H1 (cell line): ENCODE data around the gene ENPP6. TPM values are rescaled to one million over a fixed set of nuclear protein-coding genes. Genes with fewer than 3 reads are reported as not detected.

Source experiments
- CHD7 ChIP-seq: fragments of 300-600 bp; sonication (generic); IDR thresholded peaks from 2 replicates; pipeline ENCODE4 v1.7.1; 2012; ENCODE audit warnings: low read length, moderate library complexity, mild to moderate bottlenecking, inconsistent platforms; ENCODE audit not compliant: insufficient replicate concordance
- SIRT6 ChIP-seq: IDR thresholded peaks from one replicate; pipeline ENCODE4 v1.7.1; 2012; ENCODE audit warnings: low read length, inconsistent platforms
- ZNF274 ChIP-seq: IDR thresholded peaks from 2 replicates; pipeline ENCODE4 v1.7.0; 2012; ENCODE audit warnings: low read length, borderline replicate concordance; ENCODE audit errors: extremely low read depth
- polyA plus RNA-seq, 7 experiments: library from polyadenylated mRNA; depleted of rRNA in 3 of 7; stranded (reverse) in 5 of 7; unstranded in 2 of 7; fragments of >200 nt in 5 of 7; fragments of 200-250 nt in 2 of 7; gene quantifications; 1 replicate in 5 of 7; 2 replicates in 1 of 7; 4 replicates in 1 of 7; pipeline versions ENCODE4 v1.2.1 to v1.2.3, GENCODE V29; 2011 to 2013; ENCODE audit warnings: missing spikeins in 2 of 7, mixed read lengths in 2 of 7
- total RNA-seq: library from RNA; stranded (reverse); fragmentation: NEBNext Ultra II Directional; extraction: Animal tissue kit (Norgen Biotek cat#: 25700); gene quantifications from 2 replicates; pipeline ENCODE4 v1.2.1, GENCODE V29; 2021

ENPP6 gene
- total and polyA plus RNA-seq, 2 of the 8 experiments (the other 6 are each of a cell fraction or from before 2014, with no cell fraction given) = 0.11 to 0.20 TPM

GRCh38 chr4:184190711-184191110, 27.0 kb downstream of the ENPP6 start (continued):
- TF ChIP-seq CHD7 = no peak
- no peak for TF ChIP-seq ZNF274
- no peak for TF ChIP-seq SIRT6
